OCI-M2 (cell line): ENCODE results near the gene ARID1A.
"Not testable (repeated sequence)": the region's sequence is repeated elsewhere in the genome, so short reads cannot be mapped to it uniquely, and the experiment has no call there.

ENCODE experiments used
- DNase-seq: peaks from one replicate; lab custom pipeline; 2025; ENCODE audit not compliant: unreplicated experiment; lab: John Stamatoyannopoulos, UW

Gene ARID1A

GRCh38 chr1:26697978-26698849, 2.4 kb downstream of the ARID1A start:
- DNase-seq = no peak

- DNase-seq = no peak
Observed at GRCh38 chr1:26700711-26701110, 4.9 kb downstream of the ARID1A start.

- DNase-seq = no peak
Observed at GRCh38 chr1:26701266-26701994, 5.6 kb downstream of the ARID1A start.

GRCh38 chr1:26701995-26702679, 6.3 kb downstream of the ARID1A start:
- DNase-seq = no peak

GRCh38 chr1:26702680-26703038, 6.8 kb downstream of the ARID1A start:
- no peak for DNase-seq

GRCh38 chr1:26703478-26703877, 7.7 kb downstream of the ARID1A start:
- DNase-seq = no peak

- DNase-seq = no peak
Observed at GRCh38 chr1:26704629-26705028, 8.8 kb downstream of the ARID1A start.

GRCh38 chr1:26705227-26705626, 9.4 kb downstream of the ARID1A start:
- not testable (repeated sequence) for DNase-seq

GRCh38 chr1:26705788-26706311, 10.0 kb downstream of the ARID1A start:
- no peak for DNase-seq

GRCh38 chr1:26706315-26706714, 10.5 kb downstream of the ARID1A start:
- DNase-seq = no peak

GRCh38 chr1:26710811-26711210, 15.0 kb downstream of the ARID1A start:
- no peak for DNase-seq

- no peak for DNase-seq
Observed at GRCh38 chr1:26711777-26712176, 16.0 kb downstream of the ARID1A start.

- no peak for DNase-seq
Observed at GRCh38 chr1:26717017-26717491, 21.2 kb downstream of the ARID1A start.

- DNase-seq = no peak
Observed at GRCh38 chr1:26719205-26719604, 23.4 kb downstream of the ARID1A start.

GRCh38 chr1:26721669-26722355, 26.0 kb downstream of the ARID1A start:
- DNase-seq = no peak

GRCh38 chr1:26723013-26723991, 27.5 kb downstream of the ARID1A start:
- DNase-seq = peak; percentile 72

GRCh38 chr1:26724118-26724517, 28.3 kb downstream of the ARID1A start:
- no peak for DNase-seq

- DNase-seq = no peak
Observed at GRCh38 chr1:26724926-26725325, 29.1 kb downstream of the ARID1A start.

- not testable (repeated sequence) for DNase-seq
Observed at GRCh38 chr1:26725904-26726303, 30.1 kb downstream of the ARID1A start.

- no peak for DNase-seq
Observed at GRCh38 chr1:26726784-26727183, 31.0 kb downstream of the ARID1A start.
